GM18519 (cell line): ENCODE data around the gene CSF1R.

Experiments
- ATAC-seq: cut with Tn5 transposase; IDR thresholded peaks from one replicate; pipeline ENCODE4 v1.9.1; 2021; ENCODE audit warnings: mild to moderate bottlenecking, moderate library complexity; ENCODE audit not compliant: unreplicated experiment, low FRiP score

The CSF1R gene

GRCh38 chr5:150075233-150075632, 11.1 kb downstream of the CSF1R start:
- no peak for ATAC-seq

DNA sequence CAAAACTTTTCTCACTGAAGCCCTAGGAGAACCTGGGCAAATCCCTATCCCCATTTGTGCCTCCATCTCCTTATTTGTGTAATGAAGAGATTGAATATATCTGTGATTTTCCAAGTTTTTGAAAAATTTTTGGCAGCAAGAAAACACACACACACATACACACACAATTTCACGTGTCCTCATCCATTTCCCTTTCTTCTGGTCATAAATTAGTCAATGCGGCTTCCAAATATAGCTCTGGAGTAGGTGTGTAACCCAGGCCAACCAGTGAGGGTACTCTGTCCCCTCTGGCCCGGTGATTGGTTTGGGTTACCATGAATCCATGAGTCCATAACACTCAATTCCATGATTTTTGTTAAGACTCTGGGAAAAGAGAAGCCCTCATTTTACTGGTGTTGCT, 12.7 kb downstream of the CSF1R start:
- ATAC-seq = no peak

- no peak for ATAC-seq
Observed at GRCh38 chr5:150073086-150073625, 13.2 kb downstream of the CSF1R start.

GRCh38 chr5:150070821-150071220, 15.5 kb downstream of the CSF1R start:
- no peak for ATAC-seq

- ATAC-seq = no peak
Observed at GRCh38 chr5:150069672-150070627, 16.4 kb downstream of the CSF1R start.

DNA sequence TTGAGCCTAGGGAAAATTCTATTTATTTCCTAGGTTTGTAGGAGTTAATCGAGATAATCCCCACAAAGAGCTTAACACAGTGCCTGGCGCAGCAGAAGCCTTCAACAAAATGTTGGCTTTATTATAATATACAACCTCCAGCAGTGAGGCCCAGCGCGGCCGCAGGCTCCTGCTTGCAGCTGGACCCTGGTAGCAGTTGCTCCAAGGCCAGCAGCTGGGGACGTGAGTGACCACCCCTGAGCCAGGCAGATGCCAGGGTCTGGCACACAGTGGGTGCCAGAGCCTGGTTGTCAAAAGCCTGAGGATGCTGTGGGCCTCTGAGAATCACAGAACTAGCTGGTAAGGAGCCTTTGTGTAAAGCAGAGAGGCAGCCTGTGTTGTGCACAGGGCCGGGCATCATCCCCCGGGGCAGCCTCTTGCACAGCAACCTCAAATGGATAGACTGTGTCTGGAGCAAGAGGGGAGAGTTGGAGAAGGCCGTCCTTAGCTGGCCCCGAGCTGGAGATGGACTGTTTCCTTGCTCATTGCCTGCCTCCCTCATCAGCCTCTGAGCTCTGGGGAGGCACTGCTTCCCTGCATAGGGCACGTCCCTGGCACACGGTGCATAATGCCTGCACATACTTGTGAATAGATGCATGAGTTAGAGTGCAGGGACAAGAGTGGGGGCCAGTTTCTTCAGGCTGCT, 17.3 kb downstream of the CSF1R start:
- ATAC-seq = no peak

DNA sequence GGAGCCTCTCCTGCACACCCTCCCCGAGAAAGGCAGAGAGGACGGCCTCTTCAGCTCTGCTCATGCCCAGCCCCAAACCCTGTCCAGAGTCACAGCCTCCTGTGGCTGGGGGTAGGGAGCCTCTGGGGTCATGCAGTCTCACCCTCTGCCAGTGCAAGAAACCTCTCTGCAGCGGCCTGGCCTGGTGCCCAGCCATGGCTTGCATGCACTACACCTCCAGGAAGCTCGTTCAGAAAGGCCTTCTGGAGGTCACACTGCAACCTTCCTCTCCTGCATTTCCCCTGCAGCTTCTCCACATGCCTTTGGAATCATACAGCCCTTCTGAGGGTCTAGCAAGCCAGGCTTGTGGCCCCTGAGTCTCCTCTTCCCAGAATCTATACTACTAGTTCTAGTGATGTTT, 17.9 kb downstream of the CSF1R start:
- no peak for ATAC-seq

DNA sequence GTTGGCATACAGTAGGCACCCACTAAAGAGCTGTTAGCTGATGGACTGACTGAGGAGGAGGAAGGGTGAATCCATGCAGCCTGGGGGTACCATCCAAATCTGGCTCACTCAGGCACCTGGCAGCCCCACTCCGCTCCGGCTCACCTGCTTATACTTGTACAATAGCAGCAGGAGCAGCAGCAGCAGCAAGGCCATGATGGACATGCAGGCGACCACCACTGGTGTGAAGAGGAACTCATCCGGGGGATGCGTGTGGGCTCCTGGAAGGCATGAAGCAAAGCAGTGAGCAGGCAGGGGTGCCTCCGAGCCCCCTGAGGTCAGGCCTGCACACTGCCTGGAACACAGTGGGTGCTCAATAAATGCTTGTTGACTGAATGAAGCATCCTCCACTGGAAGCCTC, 18.3 kb downstream of the CSF1R start:
- no peak for ATAC-seq

- no peak for ATAC-seq
Observed at GRCh38 chr5:150067405-150067960, 18.9 kb downstream of the CSF1R start.

DNA sequence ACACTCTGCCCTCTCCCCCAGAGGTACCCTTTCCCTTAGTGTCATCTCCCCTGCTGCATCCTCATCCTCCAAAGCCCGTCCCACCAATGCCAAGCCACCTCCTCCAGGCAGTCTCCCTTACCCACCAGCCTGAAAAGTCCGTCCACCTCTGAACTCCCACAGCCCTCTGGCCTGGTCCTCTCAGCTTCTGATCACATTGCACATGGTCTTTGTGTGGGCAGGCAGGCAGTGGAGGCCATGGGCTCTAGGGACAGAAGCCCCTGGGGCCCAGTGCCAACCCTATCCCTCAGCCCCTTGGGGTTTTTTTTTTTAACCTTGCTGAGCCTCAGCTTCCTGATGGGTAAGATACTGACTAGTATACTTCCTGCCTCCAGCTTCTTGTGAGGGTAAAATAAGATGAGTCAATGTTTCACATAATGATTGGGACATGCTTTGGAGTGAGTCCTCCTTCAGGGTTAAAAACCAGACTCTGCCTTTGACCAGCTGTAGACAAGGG, 19.4 kb downstream of the CSF1R start:
- no peak for ATAC-seq

GRCh38 chr5:150066436-150066835, 19.9 kb downstream of the CSF1R start:
- ATAC-seq = no peak

GRCh38 chr5:150065886-150066285, 20.5 kb downstream of the CSF1R start:
- ATAC-seq = no peak

DNA sequence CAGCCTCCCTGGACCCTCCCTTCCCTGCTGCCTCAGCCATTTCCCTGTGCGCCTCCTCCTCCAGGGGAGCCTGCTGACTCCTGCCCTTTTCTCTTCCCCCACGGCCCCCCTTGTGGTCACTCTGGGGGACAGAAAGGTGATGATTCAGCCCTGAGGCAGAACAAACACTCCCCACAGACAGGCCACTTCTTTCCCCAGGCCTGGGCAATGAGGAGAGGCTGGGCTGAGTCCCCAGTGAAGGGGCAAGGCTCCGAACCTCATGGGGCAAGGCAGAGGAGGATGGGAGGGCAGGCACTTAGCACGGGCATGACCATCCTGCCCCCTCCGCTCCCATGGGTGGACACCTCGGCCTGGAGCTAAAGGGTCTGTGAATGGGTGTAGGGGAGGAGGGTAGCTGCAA, 21.0 kb downstream of the CSF1R start:
- no peak for ATAC-seq

- ATAC-seq = no peak
Observed at GRCh38 chr5:150064681-150065220, 21.6 kb downstream of the CSF1R start.

GRCh38 chr5:150063638-150064037, 22.7 kb downstream of the CSF1R start:
- no peak for ATAC-seq

DNA sequence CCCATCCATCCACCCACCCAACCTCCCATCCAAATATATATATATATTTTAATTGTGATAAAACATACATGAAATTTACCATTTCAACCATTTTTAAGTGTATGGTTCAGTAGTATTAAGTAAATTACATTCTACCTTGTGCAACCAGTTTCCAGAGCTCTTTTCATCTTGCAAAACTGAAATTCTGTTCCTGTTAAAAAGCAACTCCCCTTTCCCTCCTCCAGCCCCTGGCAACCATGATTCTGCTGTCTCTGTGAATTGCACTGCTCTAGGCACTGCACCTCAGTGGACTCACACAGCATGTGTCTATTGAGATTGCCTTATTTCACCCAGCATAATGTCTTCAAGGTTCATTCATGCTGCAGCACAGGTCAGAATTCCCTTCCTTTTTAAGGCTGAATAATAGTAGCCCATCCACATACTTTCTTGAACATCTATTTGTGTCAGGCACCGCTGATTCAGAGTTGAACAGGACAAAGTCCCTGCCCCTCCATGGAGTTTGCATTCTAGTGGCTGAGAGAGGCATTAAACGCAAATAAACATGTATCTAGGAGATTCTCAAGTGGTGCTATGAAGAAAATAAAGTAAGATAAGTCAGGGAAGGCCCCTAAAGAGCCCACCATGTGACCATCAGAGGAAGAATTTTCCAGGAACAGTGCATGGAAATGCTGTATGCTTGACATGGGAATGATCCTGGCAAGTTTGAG, 24.0 kb downstream of the CSF1R start:
- no peak for ATAC-seq

DNA sequence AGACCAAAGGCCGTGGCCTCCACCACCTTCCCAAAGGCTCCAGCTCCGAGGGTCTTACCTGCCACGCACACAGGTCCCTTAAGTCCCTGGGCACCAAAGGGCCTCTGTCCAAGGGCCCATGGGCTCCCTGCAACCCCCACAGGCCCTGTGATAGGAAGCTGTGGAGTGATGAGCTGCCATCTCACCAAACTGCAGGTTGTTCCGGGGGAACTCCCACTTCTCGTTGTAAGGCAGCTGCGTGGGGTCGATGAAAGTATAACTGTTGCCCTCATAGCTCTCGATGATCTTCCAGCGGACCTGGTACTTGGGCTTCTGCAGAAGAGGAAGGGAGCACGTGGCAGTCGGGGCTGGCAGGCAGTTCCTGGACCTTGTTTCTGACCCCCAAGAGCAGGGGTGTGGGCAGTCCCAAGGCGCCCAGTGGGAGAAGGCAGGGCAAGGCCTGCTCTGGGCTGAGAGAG, 24.8 kb downstream of the CSF1R start:
- no peak for ATAC-seq

DNA sequence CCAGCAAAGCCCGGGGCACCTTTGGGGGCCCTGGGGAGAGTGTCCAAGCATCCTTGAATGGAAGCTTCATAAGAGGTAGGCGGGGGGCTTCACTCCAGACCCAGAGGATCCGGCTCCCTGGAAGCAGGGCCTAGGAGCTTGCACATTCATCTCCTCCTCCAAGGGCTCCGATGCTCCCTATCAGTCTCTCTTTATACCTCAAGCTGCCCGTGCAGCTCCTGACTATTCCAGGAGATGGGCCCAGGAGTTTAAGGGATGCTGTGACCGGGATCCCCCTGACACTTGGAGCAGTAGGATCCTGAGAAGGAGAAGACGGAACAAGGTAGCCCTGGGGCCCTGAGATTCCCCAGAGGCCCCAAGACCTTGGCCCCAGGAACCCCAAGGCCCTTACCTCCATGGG, 25.9 kb downstream of the CSF1R start:
- no peak for ATAC-seq

GRCh38 chr5:150059623-150060022, 26.7 kb downstream of the CSF1R start:
- ATAC-seq = no peak

- ATAC-seq = no peak
Observed at GRCh38 chr5:150058480-150059126, 27.8 kb downstream of the CSF1R start.
